Jurkat, Clone E6-1 (cell line): ENCODE data around the gene TSPAN5.

ENCODE experiments used
- DNase-seq: peaks from one replicate; pipeline ENCODE4 v3.0.0-alpha.2; 2011; ENCODE audit warnings: low read depth, low spot score
- H3K4me3 ChIP-seq: 2 replicates; pipeline ENCODE4 v1.5.1; 2011; ENCODE audit warnings: mild to moderate bottlenecking, low read length, control low read depth, moderate library complexity

Gene TSPAN5

DNA sequence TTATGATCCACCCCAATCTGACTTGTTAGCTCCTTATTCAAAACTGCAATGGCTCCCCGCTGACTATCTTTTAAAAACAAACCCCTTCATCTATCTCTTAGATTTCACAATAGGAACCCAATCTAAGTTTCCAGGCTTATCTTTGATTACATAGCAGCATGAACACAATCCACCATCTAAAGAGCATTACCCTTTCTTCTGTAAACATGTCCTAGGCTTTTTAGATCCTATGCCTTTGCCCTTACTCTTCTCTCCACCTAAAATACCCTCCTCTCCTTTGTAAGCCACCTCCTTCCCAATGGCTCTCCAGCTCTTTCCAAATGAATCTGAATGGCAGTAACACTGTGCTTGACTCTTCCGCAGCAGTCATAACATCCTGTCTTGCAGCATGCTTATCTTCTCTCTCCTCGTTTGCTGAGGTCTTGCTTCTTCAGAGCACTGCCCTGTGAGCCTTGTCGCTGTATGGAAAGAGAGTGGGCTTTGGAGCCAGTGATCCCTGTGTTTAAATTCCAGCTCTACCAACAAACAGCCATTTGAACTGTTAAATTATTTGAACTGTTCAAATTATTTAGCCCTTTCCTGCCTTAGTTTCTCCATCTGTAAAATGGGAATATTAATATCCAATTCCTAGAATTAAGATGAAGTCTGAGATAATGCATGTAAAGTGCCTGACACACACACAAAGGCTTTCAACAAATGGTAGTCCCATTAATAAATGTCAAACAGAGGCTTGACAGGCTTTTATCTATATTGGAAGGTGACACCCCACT, 16.2 kb upstream of the TSPAN5 start:
- DNase-seq = no peak
- H3K4me3 ChIP-seq = no peak overlapping the region

DNA sequence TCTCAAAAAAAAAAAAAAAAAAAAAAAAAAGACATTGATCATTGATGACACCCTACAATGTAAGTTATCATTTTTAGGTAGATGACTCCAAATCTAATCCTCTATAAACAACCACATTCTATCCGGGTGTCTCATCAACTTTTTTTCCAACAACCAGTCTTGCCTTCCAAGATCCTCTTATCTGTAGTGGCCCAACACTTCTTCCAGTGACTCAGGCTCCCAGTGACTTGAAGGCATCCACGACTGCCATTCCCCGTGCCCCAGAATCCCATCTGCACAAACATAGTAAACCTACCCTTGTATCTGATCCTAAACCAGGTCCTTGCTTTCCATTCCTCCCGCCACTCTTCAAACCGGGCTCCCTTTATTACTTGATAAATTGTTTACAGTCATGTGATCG, 15.6 kb upstream of the TSPAN5 start:
- no peak for DNase-seq
- H3K4me3 ChIP-seq = no peak overlapping the region

DNA sequence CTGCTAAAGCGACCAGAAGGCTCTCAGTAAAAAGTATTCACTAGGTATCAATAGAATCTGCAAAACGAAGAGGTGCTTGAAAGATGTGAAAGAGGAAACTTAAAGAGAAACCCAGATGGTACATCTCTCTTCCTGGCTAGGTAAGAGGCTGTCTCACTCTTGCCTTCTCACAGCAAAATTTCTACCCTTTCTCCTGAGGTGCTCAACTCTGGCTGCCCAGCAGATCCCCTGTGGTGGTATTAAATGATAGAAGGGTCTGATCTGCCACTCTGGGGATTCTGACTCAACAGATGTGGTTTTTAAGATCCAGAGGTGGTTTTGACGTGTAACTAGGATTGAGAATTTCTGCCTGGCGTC, 14.9 kb upstream of the TSPAN5 start:
- no peak for DNase-seq
- H3K4me3 ChIP-seq = no peak overlapping the region

DNA sequence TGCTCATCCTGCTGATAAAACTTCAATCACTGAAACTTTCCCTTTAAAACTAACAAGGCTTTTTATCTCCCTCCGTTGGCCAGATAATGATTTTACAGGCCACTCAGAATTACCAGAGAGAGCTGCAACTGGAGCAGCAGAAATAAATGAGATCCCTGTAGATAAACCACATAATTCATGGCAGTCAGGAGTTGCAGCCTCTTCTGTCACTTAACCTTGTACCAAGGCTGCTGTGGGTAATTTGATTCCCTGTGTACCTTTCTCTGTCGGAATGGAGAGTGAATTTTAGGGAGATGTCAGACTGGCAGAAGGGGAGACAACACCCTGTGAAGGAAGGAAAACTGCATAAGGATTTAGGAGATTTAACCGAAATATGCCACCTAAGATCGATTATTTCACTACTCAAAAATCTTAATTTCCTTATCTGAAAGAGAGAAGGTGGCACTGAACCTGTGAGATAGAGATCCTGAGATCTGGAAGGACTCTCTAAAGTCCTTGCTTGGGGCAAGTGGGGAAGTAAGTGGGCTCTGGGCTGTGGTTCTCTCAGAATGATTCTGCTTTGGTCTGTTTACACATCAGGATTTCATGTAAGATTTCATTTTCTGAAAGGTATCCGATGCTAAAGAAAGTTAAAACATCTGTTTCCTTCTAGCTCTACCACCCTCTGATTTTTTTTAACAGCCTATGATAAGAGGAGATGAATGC, 14.3 kb upstream of the TSPAN5 start:
- no peak for DNase-seq
- no peak overlapping the region for H3K4me3 ChIP-seq

DNA sequence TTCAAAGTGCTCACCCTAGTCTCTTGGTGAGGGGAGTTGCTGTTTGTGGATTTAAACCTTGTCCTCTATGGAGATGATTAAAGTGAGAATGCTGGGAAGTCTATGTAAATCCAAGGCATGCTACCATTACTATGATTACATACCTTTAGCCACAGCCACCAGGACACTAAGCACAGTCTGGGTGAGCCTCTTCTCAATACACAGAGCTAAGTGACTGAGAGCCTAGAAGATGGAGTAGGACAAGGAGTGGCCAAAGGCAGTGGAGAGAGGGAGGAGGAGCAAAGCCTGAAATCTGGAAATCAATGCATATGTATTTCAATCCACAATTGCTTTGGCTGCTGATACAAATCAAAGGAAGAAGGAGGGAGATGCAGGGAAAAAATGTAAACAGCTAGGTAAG, 12.7 kb upstream of the TSPAN5 start:
- no peak for DNase-seq
- H3K4me3 ChIP-seq = no peak overlapping the region

DNA sequence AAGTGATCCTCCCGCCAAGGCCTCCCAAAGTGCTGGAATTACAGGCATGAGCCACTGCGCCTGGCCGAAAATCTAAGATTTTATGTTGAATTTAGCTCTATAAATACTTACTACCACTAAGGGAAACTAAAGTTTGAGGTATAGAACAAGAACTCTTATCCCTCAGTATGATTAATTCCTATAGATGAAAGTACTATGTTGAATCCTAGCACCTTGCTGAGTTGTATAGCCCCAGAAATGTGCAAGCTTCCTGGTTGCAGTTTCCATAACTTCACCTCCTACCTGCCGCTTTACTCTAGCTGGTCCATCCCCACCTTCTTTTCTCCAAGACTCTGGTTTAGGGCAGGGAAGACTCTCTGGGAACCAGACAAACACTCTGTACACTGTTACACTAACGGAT, 11.8 kb upstream of the TSPAN5 start:
- DNase-seq = no peak
- H3K4me3 ChIP-seq = no peak overlapping the region

DNA sequence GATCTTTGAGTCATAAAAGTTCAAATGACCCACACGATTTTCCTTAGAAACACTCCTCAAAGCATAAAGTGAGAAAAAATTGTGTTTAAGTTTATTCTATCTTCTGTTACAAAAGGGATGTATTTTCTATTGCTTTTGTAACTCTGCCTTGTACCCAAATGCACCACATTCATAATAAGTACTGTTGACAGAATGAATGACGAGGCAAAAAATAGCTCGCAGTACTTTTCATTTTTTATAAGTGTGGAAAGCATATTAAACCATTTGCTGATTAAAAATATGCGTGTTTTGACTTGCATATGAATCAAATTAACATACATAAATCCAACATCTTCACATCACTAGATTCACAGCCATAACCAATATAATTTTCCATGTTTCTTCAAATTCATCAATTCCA, 11.2 kb upstream of the TSPAN5 start:
- DNase-seq = no peak
- no peak overlapping the region for H3K4me3 ChIP-seq

DNA sequence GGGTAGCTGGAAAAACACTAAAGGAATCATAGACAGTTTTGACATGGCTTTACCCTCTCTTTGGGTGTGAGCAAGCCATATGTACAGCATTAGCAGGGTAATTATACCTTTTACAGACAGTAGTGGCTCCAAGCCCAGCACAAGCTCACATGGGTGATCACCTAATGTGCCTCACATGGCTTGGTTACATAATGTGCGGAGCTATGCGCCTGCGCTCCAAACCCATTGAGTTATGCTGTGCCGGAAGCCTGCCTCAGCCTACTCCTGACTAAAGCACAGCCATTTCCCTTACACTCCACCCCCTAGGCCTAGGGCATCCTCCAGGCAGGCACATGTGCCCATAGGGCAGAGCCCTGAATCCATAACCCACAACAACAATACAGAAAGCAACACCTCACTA, 6.5 kb upstream of the TSPAN5 start:
- H3K4me3 ChIP-seq = no peak overlapping the region
- no peak for DNase-seq

DNA sequence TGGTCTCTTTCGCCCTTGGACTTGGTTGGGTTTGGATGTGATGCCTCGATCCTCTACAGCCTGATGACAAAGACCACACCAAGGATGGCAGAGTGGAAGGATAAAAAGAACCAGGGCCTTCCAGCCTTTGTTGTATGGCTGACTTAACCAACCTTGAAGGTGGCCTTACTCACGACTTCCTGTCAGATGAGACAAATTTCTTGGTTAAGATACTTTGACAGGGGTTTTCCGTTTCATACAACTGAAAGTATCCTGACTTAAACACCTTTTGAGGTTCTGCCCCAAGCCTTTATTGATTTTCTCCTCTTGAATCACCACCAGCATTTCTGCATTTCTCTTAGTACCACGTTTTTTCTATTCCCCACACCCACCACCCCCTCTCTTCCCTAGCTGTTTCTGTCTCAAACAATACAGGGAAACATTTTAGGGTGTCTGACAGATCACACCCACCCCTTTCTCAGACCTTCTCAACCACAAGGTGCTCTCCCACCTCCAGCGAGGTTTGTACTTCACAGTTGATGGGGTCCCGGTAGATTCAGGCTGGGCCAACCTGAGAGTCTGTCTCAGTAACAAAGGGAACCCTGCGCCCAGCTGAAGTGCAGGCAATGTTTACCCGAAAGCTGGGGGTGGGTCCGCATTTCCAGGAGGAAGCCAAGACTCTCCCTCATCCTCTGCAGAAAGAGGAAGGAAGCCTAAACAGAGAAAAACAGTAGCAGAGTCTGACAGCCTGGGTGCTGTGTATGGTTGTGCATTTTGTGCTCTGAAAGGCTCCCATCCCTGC, 5.0 kb upstream of the TSPAN5 start:
- peak; percentile 87 for DNase-seq
- H3K4me3 ChIP-seq = peak overlapping the region; percentile 37

DNA sequence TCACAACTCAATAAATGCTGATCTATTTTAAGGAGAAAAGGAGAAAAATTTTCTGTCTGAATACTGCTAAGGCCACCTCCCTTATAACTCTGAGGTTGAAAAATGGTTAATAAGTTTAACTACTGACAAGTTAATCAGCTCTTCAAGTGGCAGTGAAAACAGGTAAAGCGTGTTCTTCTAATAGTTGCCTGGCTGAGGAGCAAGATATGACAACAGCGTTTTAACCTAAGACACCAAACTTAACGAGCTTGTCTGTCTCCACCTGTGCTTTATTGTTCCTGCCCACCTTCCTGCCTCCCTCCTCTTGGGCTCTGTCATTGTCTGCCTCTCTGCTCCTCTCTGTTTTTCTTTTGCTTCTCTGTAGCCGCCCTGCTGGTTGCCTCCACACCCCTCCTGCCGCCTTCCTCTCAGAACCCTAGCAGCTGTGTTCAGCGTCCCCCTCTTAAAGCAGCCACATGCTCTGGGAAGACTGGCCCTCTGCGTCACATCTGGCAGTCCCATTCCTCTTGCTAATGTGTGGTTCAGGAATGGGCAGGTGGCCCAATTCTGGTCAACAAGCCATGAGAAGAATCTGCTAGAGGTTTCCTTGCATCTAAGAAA, 4.3 kb upstream of the TSPAN5 start:
- DNase-seq = peak; percentile 68
- peak overlapping the region; percentile 37 for H3K4me3 ChIP-seq

DNA sequence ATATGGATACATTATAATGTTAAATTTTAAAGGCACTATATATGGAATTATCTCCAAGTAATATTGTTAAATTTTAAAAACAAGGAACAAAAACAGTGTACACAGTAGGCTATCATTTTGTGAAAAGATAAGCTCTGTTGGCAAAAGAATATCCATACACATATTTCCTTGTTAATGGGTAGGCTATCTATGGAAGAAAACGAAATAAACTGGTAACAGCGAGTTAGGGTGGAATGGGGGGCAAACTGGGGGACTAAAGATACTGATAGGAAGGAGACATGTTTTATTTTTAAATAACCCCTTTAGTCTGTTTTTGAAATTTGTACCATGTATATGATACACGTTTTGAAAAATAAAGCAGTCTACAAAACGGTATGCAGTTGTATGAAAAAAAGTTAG, 3.6 kb upstream of the TSPAN5 start:
- DNase-seq = no peak
- no peak overlapping the region for H3K4me3 ChIP-seq

DNA sequence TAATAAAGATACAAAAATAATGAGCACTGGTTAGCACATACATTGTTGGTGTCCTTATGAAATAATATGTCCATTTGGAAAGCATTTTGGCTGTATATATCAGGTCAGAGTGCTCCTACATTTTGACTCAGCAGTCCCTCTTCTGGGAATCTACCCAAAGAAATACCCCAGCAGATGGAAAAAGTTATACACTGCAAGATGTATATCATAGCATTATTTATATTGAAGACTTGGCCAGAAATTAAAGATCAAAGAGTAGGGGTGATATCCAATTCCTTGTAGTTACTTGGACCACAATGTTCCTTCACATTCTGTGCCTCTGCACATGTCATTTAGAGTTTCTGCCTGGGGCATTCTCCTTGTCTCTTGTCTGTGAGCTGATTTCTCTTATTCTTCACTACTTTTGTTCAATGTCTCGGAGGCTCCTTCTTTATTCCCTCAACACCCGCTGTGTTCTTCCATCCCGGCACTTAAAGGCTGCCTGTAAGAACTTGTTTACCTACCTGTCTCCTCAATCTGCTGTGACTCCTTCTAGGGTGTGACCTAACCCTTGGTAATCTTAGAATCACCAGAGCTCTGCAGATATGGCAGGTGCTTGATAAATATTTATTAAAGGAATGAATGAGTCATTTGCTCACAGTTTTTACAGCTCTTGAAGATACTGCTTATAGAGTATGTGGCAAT, 3.1 kb upstream of the TSPAN5 start:
- DNase-seq = no peak
- no peak overlapping the region for H3K4me3 ChIP-seq

DNA sequence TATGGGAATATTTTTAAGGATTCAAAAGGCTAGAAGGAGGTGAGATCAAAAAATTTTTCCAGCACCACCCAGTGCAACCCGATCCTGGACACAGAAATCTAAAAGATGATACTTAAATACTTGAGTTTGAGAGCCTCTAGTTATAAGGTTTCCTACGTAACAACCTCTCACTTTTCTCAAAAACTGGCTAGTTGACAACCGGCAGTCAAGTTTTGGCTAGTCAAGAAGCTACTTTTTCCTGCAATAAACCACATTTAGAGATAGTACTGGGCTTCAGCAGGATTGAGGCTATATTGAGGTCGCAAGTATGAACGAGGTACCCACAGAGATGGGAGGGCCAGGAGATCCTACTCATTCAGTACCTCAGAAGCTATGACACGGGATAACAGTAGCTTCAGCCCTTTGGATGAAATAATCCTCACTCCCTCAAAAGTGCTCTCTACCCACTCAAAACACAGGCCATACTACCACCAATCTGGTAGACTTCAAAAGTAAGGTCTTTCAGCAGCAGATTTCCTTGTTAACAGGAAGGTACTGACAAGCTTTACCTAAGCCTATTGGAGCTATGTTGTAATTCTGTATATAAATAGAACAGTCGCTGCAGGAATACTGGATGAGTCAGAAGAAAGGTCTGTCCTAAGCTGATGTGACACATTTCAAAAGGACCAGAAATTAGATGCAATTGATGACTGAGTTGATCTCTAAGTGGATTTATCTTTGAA, 1.5 kb upstream of the TSPAN5 start:
- DNase-seq = no peak
- H3K4me3 ChIP-seq = no peak overlapping the region

DNA sequence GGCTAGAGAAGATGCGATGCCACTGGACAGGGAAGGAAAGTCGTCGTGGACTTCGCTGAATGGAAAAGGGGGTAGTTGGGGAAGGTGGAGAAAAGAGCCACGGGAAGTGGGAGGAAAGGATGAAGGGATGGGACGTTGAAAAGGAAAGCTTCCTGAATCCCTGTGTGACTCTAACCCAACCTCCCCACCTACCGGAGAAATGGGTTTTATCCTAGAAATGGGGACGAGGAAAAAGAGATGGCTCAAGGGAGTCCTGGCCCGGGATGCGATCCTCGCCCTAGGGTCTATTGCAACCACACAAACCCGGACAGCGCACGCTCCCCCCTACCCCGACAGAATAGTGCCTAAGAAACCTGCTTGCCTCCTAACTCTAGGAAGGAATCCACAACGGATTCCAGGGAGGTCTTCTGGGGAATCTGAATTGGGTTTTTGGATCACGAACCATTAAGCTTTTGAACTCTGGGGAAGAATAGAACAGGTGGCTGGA, 738 bp upstream of the TSPAN5 start:
- H3K4me3 ChIP-seq = peak overlapping the region; percentile 84
- DNase-seq = no peak

DNA sequence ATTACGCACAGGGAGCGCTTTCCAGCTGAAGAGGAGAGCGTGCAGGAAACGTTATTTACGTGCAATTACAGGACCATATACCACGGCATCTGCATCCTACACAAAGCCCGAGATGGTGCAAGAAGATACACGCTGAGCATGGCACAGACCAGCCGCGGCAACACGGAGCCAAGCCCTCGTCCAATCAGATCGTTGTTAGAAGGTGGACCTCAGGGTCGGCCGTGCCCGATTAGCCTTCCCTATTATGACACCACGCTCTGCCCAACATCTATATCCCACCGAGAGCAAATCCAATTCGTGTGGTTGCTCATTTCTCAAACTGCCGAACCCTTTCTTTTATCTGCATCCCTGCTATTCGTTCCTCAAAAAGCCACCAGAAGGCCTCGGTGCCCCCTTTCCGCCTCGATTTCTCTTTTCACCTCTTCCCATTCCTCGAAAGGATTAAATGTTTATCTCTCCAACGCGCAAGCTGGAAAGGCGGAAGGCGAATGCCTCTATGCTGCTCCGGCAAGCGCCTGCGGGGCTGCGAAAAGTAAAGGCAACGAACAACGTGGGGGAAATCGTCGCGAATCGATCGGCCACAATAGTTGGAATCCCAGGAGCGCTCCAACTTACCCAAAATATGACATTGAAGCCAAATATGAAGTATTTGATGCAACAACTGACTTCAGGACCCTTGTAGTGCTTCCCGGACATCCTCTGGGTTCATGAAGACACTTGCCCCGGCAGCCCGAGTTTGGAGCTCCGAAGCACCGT, 702 bp downstream of the TSPAN5 start:
- no peak for DNase-seq
- H3K4me3 ChIP-seq = peak overlapping the region; percentile 84

DNA sequence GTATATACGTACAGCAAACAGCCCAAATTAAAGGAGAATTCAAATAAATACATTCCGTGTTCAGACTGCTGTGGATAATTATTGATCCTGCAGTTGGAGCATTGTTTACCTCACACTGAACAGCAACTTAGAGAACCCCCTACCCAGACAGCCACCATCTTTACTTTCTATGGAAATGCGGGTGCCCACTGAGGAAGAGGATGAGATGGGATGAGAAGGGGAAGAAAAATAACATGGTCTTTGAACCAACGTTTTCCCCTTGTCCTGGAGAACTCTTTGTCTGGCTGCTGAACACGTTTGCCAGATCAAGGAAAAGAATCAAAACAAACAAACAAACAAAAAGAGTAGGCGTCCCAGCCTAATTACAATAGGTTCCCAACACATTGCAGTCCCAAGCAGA, 1.5 kb downstream of the TSPAN5 start:
- no peak for DNase-seq
- no peak overlapping the region for H3K4me3 ChIP-seq

DNA sequence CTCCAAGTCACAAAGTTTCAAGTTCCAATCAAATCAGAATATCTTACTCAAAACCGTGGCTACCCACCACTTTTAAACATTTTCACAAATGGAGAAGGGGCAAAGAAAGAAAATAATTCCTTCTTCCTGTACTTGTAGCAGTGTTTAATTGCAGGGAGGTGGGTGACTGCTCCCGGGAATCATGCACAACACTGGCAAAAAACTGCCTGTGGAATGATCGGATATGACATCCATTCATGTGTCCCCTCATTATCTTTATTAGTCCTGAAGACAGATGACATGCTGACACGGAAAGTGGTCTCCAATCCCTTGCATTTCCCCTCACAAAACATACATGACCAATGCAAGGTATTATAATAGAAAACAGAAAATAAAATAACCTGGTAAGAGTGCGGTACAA, 2.0 kb downstream of the TSPAN5 start:
- no peak overlapping the region for H3K4me3 ChIP-seq
- DNase-seq = no peak
